Measurements from ENCODE around the gene PCDHGA11.

DNA sequence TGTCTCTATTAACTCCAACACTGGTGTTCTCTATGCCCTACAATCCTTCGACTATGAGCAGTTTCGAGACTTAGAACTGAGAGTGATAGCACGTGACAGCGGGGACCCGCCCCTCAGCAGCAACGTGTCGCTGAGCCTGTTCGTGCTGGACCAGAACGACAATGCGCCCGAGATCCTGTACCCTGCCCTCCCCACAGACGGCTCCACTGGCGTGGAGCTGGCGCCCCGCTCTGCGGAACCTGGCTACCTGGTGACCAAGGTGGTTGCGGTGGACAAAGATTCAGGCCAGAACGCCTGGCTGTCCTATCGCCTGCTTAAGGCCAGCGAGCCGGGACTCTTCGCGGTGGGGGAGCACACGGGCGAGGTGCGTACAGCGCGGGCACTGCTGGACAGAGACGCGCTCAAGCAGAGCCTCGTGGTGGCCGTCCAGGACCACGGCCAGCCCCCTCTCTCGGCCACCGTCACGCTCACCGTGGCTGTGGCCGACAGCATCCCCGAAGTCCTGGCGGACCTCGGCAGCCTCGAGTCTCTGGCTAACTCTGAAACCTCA lies 2.0 kb downstream of the PCDHGA11 start:
- no peak for TF ChIP-seq CHD2 (IDR thresholded peaks at IDR 0.05; ENCODE audit: borderline replicate concordance, low read depth, low read length)
- TF ChIP-seq, protein P1, sequence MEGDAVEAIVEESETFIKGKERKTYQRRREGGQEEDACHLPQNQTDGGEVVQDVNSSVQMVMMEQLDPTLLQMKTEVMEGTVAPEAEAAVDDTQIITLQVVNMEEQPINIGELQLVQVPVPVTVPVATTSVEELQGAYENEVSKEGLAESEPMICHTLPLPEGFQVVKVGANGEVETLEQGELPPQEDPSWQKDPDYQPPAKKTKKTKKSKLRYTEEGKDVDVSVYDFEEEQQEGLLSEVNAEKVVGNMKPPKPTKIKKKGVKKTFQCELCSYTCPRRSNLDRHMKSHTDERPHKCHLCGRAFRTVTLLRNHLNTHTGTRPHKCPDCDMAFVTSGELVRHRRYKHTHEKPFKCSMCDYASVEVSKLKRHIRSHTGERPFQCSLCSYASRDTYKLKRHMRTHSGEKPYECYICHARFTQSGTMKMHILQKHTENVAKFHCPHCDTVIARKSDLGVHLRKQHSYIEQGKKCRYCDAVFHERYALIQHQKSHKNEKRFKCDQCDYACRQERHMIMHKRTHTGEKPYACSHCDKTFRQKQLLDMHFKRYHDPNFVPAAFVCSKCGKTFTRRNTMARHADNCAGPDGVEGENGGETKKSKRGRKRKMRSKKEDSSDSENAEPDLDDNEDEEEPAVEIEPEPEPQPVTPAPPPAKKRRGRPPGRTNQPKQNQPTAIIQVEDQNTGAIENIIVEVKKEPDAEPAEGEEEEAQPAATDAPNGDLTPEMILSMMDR (IDR thresholded peaks at IDR 0.05 in 2 of 3, conservative IDR thresholded peaks at IDR 0.05 in 1 of 3; ENCODE audit: control insufficient read depth in 2 of 3, extremely low read depth in 1 of 3, insufficient read depth in 1 of 3, low read depth in 3 of 3, low read length in 3 of 3) = no peak
- TF ChIP-seq RCOR1 (conservative IDR thresholded peaks at IDR 0.05; ENCODE audit: low read depth, low read length) = no peak
- TF ChIP-seq PML (IDR thresholded peaks at IDR 0.05; ENCODE audit: low read length) = no peak
